Thyroid gland (tissue), 4 donors: Measurements from ENCODE around the gene RIOK3.

ENCODE experiments used
- CTCF ChIP-seq, 6 experiments: fragments of 200-600 bp in 3 of 6; fragments of 450-650 bp in 3 of 6; sonication (generic) in 3 of 6; IDR thresholded peaks; one replicate each; pipeline ENCODE4 v1.5.1; 2016 to 2019; ENCODE audit warnings: antibody characterized with exemption in 6 of 6, mild to moderate bottlenecking in 2 of 6, inconsistent platforms in 1 of 6, moderate library complexity in 1 of 6
- POLR2A ChIP-seq, 2 donors: fragments of 450-650 bp; IDR thresholded peaks; one replicate each; pipeline ENCODE4 v1.6.1; 2017; ENCODE audit warnings: antibody characterized with exemption in 2 of 2, mild to moderate bottlenecking in 2 of 2, moderate library complexity in 1 of 2

DNA sequence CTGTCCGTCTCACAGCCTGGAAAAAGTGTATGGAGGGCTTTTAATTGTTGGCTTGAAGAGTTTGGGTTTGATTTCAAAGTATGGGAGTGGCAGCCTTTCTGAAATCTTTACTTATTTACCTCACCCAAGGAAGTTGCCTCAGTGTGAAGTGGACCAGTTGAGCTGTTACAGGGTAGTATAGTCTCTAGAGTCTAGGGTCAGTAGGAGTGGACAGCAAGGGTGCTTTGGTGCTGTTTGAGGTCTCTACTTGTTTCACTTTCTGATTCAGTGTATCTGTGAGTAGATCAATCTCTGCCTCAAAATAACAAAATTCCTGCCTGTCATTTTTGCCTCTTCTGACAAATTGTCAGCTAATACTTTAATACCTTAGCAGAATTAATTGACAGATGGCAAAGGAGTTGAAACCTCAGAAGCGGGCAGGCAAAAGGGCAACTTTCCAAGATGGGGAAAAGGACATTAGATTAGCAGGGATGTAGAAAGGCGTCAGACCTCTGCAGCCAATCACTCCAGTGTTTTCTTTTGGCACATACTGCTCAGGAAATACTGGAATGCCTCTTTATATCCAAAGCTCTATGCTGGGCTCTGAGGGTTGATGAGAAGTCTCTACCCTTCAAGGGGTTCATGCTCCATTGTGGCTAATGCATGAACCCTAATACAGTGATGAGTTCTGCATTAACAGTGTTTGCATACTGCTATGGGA lies 5.9 kb downstream of the RIOK3 start:
- TF ChIP-seq CTCF (IDR thresholded peaks at IDR 0.05) (no peak), POLR2A (IDR thresholded peaks at IDR 0.05) (no peak)
